GM19463 (cell line): Measurements from ENCODE around the gene PLD2.
"Not testable (repeated sequence)": the region's sequence is repeated elsewhere in the genome, so short reads cannot be mapped to it uniquely, and the experiment has no call there.

ENCODE experiments used
- ATAC-seq: cut with Tn5 transposase; IDR thresholded peaks from one replicate; pipeline ENCODE4 v1.9.1; 2021; ENCODE audit warnings: mild to moderate bottlenecking, moderate library complexity; ENCODE audit not compliant: unreplicated experiment

Gene PLD2

DNA sequence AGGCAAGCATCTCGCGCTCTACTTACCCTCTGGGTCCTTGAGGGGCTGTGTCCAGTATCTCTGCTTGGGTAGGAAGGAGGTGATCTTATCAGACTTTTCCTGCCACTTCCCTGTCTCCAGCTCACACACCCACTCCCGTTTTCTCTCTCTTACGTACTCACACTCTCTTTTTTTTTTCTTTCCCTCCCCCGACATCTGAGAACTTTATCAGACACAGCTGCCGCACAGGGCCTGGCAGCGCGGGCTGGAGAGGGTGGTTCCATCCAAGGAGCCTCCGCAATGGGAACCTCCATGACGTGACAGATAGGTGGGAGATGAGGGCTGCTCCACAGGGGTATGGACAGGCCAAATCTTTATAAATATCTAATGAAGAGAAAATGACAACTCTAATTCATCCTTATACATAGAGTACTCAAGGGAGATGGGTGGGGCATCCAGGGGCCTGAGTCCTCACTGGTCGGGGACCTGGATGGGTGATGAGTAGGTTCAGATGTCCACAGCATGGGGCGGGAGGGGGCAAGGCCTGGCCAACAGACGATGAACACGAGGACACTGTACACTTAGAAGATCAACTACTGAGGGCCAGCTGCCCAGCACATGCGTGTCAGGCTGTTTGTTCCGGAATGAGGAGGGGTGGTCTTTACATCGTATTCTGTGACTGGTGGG lies 49.5 kb downstream of the PLD2 start:
- no peak for ATAC-seq

DNA sequence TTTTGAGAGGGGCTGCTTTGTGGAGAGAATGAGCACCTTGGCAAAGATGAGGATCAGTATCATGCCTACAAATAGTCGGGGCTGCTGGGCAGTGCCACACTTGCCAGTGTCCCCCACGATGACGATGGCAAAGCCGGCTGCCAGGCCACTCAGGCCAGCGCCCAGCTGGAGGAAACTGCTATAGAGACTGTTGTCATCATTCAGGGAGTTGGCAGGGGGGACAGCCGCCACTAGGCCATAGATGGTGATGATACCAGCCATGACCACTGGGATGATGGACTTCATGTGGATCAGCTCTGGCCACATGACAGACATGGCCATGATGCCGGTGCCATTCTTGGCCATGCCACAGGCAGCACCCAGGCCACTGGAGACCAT lies 50.0 kb downstream of the PLD2 start:
- no peak for ATAC-seq

DNA sequence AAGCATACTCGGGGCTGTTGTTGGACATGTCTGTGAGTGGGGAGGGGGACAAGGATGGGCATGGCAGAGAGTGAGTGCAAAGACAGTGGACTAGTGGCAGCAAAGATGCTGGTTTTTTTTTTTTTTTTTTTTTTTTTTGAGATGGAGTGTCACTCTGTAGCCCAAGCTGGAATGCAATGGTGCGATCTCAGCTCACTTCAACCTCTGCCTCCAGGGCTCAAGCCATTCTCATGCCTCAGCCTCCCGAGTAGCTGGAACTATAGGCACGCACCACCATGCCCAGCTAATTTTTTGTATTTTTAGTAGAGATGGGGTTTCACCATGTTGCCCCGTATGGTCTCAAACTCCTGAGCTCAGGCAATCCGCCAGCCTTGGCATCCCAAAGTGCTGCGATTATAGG lies 50.4 kb downstream of the PLD2 start:
- not testable (repeated sequence) for ATAC-seq

DNA sequence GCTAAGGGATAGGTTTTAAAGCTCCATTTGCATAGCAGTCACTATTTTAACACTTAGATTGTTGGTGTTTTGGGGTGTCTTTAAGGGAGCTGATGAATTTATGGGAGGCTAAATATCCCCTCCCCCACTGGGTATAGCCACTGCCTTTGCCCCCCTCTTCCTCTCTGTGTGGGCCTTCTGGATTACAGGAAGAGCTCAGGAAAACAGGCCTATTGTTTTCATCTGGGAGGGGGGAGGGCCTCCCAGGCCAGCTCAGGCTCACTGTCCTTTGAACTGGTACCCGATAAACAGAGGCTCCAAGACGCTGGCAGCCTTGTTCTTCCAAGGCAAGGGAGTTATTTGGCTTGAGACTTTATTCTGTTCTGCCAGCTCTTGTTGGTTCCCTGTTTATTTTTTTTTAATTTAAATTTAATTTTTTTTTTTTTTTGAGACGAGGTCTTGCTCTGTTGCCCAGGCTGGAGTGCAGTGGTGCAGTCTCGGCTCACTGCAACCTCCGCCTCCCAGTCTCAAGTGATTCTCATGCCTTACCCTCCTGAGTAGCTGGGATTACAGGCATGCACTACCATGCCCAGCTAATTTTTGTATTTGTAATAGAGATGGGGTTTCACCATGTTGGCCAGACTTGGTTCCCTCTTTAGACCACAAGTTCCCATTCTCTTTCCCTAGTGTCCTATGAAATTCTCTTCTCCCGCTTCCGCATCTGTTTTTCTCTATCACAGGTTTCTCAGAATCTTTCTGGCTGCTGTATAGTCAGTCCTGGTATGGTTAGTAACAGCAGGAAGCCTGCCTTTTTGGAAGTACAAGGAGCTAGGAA lies 51.3 kb downstream of the PLD2 start:
- no peak for ATAC-seq

DNA sequence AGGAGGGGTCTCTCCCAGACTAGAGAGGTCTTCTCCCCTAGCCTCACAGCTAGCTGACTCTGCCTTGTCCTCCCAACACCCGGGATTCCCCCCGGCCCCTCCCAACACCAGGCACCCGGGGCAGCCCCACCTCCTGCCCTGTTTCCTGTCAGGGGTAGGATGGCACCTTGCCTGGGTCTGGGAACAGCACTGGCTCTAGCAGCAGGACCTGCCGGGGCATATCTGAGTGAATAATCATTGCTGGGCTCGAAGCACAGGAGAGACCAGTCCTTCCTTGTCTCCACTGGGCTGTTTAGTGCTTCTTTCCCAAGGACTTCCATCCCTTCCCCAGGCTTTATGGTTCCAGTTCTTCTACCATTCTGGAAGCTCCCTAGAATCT lies 51.9 kb downstream of the PLD2 start:
- ATAC-seq: no peak

DNA sequence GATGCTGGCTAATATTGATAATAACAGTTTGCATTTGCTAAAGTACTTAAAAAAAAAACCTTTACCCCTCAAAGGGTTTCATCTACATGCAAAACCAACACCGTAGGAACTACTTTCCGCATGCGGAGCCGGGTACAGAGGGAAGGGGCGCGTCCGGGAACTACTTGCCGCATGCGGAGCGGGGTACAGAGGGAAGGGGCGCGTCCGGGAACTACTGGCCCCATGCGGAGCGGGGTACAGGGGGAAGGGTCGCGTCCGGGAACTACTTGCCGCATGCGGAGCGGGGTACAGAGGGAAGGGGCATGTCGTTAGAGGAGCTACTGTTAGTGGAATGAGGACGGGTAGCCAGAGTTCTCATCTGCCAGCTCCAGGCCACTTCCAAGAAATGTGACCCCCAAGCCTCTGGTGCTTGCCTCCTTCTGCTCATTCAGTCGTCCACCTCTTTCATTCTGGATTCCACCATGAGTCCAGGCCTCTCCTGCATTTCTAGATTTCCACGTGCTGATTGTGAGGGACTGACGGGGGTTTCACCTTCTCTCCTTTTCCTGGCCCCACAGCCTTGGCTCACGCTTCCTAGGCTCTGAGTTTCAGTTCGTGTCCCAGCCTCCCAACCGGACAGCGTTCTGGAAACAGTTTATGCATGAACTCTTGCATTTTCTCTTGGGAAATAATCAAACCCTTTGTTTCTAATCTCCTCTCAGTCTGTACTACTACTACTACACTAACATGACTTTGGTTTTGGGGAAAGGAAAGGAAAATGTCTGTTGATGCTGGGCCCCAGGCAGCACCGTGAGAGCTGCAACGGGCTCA lies 53.1 kb downstream of the PLD2 start:
- no peak for ATAC-seq

DNA sequence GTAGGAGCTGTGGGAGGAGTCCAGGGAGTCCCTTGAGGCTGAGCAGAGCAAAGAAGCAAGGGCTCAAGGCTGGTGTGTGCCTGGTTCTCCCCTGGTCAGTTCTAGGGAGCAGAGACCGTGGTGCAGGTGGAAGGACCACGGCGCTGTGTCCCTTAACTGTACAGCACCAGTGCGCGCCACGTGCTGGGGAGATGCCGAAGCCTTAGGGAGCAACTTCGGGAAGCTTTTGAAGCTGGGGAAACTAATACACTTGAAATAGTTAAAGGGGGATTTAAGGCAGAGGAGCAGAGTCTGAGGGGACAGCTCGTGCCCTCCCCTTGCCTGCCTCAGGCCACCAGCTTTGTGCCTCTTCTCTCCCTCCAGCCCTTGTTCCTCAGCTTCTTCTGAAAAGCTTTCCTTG lies 53.7 kb downstream of the PLD2 start:
- no peak for ATAC-seq

DNA sequence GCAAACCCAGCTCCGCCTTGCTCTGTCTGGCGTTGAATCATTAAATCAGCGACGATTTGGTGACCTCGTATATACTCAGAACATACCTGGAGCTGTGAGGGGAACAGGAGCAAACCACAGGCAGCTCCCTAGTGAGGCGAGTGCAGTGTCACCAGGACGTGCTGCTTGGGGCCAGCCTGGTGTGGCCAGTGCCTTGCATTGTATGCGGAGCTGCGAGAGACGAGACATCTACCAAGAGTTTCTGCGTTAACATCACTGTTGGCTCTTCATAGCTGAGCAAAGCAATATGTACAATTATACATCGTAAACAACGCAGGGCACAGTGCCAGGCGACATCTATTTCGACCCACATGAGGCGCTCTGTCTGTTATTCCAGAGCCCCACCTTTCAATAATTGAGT lies 54.1 kb downstream of the PLD2 start:
- no peak for ATAC-seq

DNA sequence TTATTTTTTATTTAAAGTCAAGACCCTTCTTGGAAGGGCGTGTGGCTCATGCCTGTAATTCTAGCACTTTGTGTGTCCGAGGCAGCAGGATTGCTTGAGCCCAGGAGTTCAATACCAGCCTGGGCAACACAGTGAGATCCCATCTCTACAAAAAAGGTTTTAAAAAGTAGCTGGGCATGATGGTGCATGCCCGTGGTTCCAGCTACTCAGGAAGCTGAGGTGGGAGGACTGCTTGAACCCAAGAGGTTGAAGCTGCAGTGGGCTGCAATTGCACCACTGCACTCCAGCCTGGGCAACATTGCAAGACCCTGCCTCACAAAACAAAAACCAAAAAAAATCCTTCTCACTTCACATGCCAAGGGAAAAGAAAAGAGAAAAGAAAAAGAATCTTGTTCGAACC lies 55.8 kb downstream of the PLD2 start:
- no peak for ATAC-seq

DNA sequence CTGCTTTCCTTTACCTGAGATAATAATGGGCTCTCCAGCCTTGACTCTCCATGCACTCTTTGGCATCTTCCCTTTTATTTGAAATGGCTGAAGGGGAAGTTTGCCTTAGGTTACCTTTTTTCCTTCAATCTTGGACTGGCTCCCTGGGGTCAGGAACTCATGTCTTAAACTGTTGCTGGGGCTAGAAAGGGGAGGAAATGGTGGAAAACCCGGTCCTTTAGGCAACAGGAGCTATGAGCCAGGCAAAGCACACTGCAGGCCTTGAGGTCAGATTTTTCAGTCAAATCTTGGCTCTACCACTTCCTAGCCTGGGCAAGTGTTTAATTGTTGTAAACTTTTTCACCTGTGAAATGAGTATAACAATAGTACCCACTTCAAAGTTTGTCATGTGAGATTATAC lies 56.4 kb downstream of the PLD2 start:
- no peak for ATAC-seq

DNA sequence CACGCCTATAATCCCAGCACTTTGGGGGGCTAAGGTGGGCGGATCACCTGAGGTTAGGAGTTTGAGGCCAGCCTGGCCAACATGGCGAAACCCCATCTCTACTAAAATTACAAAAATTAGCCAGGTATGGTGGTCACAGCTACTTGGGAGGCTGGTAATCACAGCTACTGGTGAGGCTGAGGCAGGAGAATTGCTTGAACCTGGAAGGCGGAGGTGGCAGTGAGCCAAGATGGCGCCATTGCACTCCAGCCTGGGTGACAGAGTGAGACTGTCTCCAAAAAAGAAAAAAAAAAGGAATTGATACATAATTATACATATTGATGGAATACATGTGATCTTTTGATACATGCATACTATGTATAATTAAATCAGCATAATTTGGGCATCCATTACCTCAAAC lies 60.6 kb downstream of the PLD2 start:
- ATAC-seq: not testable (repeated sequence)

DNA sequence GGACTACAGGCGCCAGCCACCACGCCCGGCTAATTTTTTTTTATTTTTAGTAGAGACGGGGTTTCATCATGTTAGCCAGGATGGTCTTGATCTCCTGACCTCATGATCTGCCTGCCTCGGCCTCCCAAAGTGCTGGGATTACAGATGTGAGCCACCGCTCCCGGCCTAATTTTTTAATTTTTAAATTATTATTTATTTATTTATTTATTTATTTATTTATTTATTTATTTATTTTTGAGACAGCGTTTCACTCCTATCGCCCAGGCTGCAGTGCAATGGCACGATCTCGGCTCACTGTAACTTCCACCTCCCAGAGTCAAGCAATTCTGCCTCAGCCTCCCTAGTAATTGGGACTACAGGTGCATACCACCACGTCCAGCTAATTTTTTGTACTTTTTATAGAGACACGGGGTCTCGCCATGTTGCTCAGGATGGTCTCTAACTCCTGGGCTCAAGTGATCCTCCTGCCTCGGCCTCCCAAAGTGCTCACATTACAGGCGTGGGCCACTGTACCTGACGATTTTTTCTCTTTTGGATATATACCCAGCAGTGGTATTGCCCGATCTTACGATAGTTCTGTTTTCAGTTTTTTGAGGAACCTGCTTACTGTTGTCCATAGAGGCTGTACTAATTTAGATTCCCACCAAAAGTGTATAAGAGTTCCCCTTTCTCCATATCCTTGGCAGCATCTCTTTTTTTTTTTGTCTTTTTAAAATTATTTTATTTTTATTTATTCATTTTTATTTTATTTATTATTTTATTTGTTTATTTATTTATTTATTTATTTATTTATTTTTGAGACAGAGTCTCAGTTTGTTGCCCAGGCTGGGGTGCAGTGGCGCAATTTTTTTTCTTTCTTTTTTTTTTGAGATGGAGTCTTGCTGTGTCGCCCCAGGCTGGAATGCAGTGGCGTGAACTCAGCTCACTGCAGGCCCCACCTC lies 62.4 kb downstream of the PLD2 start:
- ATAC-seq: not testable (repeated sequence)

DNA sequence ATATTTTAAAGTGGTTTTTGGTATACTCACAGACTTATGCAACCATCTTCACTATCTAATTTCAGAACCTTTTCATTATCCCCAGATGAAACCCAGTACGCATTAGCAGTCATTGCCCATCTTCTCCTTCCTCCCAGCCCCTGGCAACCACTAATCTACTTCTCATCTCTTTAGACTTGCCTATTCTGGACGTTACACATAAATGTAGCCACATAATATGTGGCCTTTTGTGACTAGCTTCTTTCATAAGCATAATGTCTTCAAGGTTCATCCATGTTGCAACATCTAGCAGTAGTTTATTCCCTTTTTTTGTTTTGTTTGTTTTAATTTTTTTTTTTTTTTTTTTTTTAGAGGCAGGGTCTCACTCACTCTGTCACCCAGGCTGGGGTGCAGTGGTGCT lies 63.9 kb downstream of the PLD2 start:
- no peak for ATAC-seq

DNA sequence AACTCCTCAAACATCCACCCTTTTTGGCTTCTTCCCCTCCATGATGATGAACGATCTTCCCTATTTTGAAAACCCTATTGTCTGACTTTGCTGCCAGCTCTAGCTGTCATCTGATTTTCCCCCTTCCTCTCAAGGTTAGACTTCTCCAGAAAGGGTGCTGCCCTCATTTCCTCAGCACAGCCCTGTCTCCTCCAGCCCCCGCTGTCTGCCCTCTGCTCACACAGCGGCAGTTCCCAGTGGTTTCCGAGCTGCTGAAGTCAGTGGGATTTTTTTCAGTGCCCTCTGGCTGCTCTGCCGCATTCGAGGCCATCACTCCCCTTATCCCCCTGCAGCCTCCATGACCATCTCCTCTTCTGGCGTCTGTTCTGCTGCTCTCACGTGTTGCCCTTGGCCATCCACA lies 65.8 kb downstream of the PLD2 start:
- ATAC-seq: no peak
